Loucy (cell line): ENCODE data around the gene IFNA7.

Source experiments
- CTCF ChIP-seq: fragments of 200-600 bp; sonication (generic); conservative IDR thresholded peaks from 2 replicates; pipeline ENCODE4 v1.5.1; 2014; ENCODE audit warnings: mild to moderate bottlenecking, antibody characterized with exemption, low read length
- EZH2phosphoT487 ChIP-seq: fragments of 200-600 bp; IDR thresholded peaks from 2 replicates; pipeline ENCODE4 v1.6.1; 2018; ENCODE audit warnings: antibody characterized with exemption, mild to moderate bottlenecking, moderate library complexity, borderline replicate concordance

GRCh38 chr9:21153336-21154017, 48.5 kb downstream of the IFNA7 start:
- TF ChIP-seq CTCF = no peak
- no peak for TF ChIP-seq EZH2phosphoT487
